Testis (tissue), 3 donors: ENCODE data around the gene HELQ. TPM values are rescaled to one million over a fixed set of nuclear protein-coding genes. Genes with fewer than 3 reads are reported as not detected.

Experiments used
- DNase-seq: peaks from one replicate; pipeline ENCODE4 v3.0.0-alpha.2; 2019
- H3K27ac ChIP-seq, 2 donors: fragments of 200-600 bp; sonication (generic); one replicate each; pipeline ENCODE4 v1.5.1; 2019
- H3K27me3 ChIP-seq: fragments of 200-600 bp; sonication (generic); one replicate; pipeline ENCODE4 v1.5.1; 2019
- H3K36me3 ChIP-seq: fragments of 200-600 bp; sonication (generic); one replicate; pipeline ENCODE4 v1.5.1; 2017; ENCODE audit warnings: low read depth; ENCODE audit errors: missing control alignments
- H3K4me1 ChIP-seq: fragments of 200-600 bp; sonication (generic); one replicate; pipeline ENCODE4 v1.5.1; 2019
- H3K4me3 ChIP-seq, 2 donors: fragments of 200-600 bp; sonication (generic); one replicate each; pipeline ENCODE4 v1.5.1; 2017 to 2019
- H3K9me3 ChIP-seq: fragments of 200-600 bp; sonication (generic); one replicate; pipeline ENCODE4 v1.5.1; 2017
- CTCF ChIP-seq, 3 experiments: fragments of 450-650 bp in 2 of 3; fragments of 200-600 bp in 1 of 3; sonication (generic) in 1 of 3; IDR thresholded peaks; one replicate each; pipeline ENCODE4 v1.5.1; 2016 to 2019; ENCODE audit warnings: antibody characterized with exemption in 3 of 3, mild to moderate bottlenecking in 2 of 3, moderate library complexity in 1 of 3
- POLR2A ChIP-seq: fragments of 450-650 bp; IDR thresholded peaks from one replicate; pipeline ENCODE4 v1.6.1; 2017; ENCODE audit warnings: antibody characterized with exemption, mild to moderate bottlenecking, moderate library complexity
- WGBS, 2 donors: methylation state at CpG; one replicate each; pipeline ENCODE4 v1.1.5; 2018; 5-methylcytosine and 5-hydroxymethylcytosine counted together
- intact Hi-C: fragments of 100-400 bp; cut with DNase I; formaldehyde crosslinking; loops from one replicate; pipeline ENCODE4 v1.15.1; 2023; ENCODE audit warnings: low total_unique reads
- polyA plus RNA-seq: library from polyadenylated mRNA; stranded (reverse); fragments of 350-450 nt; fragmentation: Illumina TruSeq; extraction: RNeasy Lipid Tissue Mini Kit (QIAGEN cat#74804); gene quantifications from one replicate; pipeline ENCODE4 v1.2.3, GENCODE V29; 2014; ENCODE audit warnings: low read depth, low replicate concordance; ENCODE audit not compliant: insufficient read depth
- total RNA-seq, 2 donors: library from RNA; depleted of rRNA; stranded (reverse); fragments of >200 nt; gene quantifications; one replicate each; pipeline ENCODE4 v1.2.3, GENCODE V29; 2016

Gene HELQ
- total and polyA plus RNA-seq, 3 donors from 2014 or later = 11.8 to 23.3 (median 17.5) TPM

DNA sequence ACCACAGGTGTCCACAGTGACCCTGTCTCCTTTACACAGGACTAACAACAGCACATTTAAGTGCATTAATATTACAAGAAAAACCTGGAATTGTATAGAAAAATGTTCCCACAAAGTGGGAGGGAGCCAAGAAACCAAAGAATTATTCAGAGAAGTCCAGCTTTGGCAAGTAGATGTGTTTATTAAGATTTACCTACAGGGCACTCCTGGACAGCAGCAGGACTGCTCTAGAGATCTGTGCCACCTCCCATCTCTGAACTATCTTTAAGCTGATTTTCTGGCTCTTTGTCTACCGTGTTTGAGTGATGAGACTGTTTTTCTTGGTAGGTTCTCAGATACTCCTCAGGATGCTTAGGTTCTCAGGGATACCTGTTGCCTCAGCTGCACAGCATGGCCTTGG lies 82.7 kb downstream of the HELQ start:
- Histone ChIP-seq H3K27ac (no peak overlapping the region), H3K9me3 (no peaks in the 10 kb centered on the region), H3K36me3 (no peaks in the 10 kb centered on the region), H3K27me3 (no peaks in the 10 kb centered on the region), H3K4me3 (no peak overlapping the region), H3K4me1 (no peaks in the 10 kb centered on the region)
- 77 to 90% methylated on average over 1 of the region's 1 CpG for WGBS, 2 donors
- TF ChIP-seq CTCF (IDR thresholded peaks at IDR 0.05) = no peak
- TF ChIP-seq POLR2A = no peak
- no peak for DNase-seq
- intact Hi-C loops = no loop called here

- Histone ChIP-seq H3K36me3 (no peaks in the 10 kb centered on the region), H3K4me1 (no peaks in the 10 kb centered on the region), H3K27ac (no peak overlapping the region), H3K4me3 (no peak overlapping the region), H3K9me3 (no peaks in the 10 kb centered on the region), H3K27me3 (no peaks in the 10 kb centered on the region)
- no peak for TF ChIP-seq CTCF (IDR thresholded peaks at IDR 0.05)
- no peak for TF ChIP-seq POLR2A
- intact Hi-C loops = no loop called here
- no peak for DNase-seq
- 94 to 96% methylated on average over 1 of the region's 1 CpG for WGBS, 2 donors
Measured at GRCh38 chr4:83371936-83372335, 83.7 kb downstream of the HELQ start.

GRCh38 chr4:83371235-83371634 lies 84.4 kb downstream of the HELQ start:
- DNase-seq = no peak
- no peaks in the 10 kb centered on the region for H3K27me3 ChIP-seq
- 94 to 96% methylated on average over 5 of the region's 5 CpGs for WGBS, 2 donors
- H3K9me3 ChIP-seq = no peaks in the 10 kb centered on the region
- H3K36me3 ChIP-seq = no peaks in the 10 kb centered on the region
- H3K4me3 ChIP-seq = no peak overlapping the region
- no peak overlapping the region for H3K27ac ChIP-seq
- intact Hi-C loops = no loop called here
- H3K4me1 ChIP-seq = no peaks in the 10 kb centered on the region
- TF ChIP-seq CTCF (IDR thresholded peaks at IDR 0.05) (no peak), POLR2A (no peak)

DNA sequence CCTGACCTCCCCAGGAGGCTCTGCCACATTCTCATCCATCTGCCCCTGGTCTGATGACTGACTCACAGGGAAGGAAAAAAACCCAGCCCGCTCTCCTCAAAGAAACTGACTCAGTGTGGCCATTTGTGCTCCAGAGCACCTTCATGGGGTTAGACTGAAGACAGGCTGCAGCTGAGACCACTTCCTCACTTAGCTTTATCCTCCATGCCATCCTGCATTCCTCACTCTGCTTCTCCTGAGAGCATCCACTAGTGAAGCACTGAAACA lies 85.0 kb downstream of the HELQ start:
- intact Hi-C loops = no loop called here
- no peak for DNase-seq
- H3K27ac ChIP-seq = no peak overlapping the region
- TF ChIP-seq CTCF (IDR thresholded peaks at IDR 0.05) (no peak), POLR2A (no peak)
- WGBS, 2 donors = 83 to 90% methylated on average over 1 of the region's 1 CpG
- H3K4me1 ChIP-seq = no peaks in the 10 kb centered on the region
- H3K9me3 ChIP-seq = no peaks in the 10 kb centered on the region
- H3K27me3 ChIP-seq = no peaks in the 10 kb centered on the region
- no peaks in the 10 kb centered on the region for H3K36me3 ChIP-seq
- no peak overlapping the region for H3K4me3 ChIP-seq

GRCh38 chr4:83369831-83370639 lies 85.6 kb downstream of the HELQ start:
- H3K36me3 ChIP-seq = no peaks in the 10 kb centered on the region
- H3K4me1 ChIP-seq = no peaks in the 10 kb centered on the region
- intact Hi-C loops = no loop called here
- H3K27me3 ChIP-seq = no peaks in the 10 kb centered on the region
- H3K4me3 ChIP-seq = no peak overlapping the region
- WGBS, 2 donors = 68 to 80% methylated on average over 3 to 4 of the region's 4 CpGs
- no peaks in the 10 kb centered on the region for H3K9me3 ChIP-seq
- TF ChIP-seq CTCF (IDR thresholded peaks at IDR 0.05) (no peak), POLR2A (no peak)
- no peak overlapping the region for H3K27ac ChIP-seq
- no peak for DNase-seq
